Measurements from ENCODE around the gene MZT2A.

GRCh38 chr2:131488306-131489205, 3.6 kb downstream of the MZT2A start:
- TF ChIP-seq TAF1 (conservative IDR thresholded peaks at IDR 0.05) (no peak), CTCF (IDR thresholded peaks at IDR 0.05; ENCODE audit: low read depth, low read length, missing input control) (no peak), SP1 (IDR thresholded peaks at IDR 0.05) (no peak), YY1 (IDR thresholded peaks at IDR 0.05) (no peak), JUND (IDR thresholded peaks at IDR 0.05) (no peak), GABPA (IDR thresholded peaks at IDR 0.05 in 1 of 2, conservative IDR thresholded peaks at IDR 0.05 in 1 of 2) (no peak), REST (IDR thresholded peaks at IDR 0.05) (no peak), RAD21 (IDR thresholded peaks at IDR 0.05) (no peak), EGR1 (IDR thresholded peaks at IDR 0.05; ENCODE audit: low read depth in 2 of 2) (no peak), HNF4G (IDR thresholded peaks at IDR 0.05) (no peak), NR2F2 (IDR thresholded peaks at IDR 0.05) (no peak)
- TF ChIP-seq, protein P1, sequence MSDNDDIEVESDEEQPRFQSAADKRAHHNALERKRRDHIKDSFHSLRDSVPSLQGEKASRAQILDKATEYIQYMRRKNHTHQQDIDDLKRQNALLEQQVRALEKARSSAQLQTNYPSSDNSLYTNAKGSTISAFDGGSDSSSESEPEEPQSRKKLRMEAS (IDR thresholded peaks at IDR 0.05) = no peak
- TF ChIP-seq, protein P2, sequence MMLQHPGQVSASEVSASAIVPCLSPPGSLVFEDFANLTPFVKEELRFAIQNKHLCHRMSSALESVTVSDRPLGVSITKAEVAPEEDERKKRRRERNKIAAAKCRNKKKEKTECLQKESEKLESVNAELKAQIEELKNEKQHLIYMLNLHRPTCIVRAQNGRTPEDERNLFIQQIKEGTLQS (IDR thresholded peaks at IDR 0.05) = no peak
- TF ChIP-seq, protein P3, sequence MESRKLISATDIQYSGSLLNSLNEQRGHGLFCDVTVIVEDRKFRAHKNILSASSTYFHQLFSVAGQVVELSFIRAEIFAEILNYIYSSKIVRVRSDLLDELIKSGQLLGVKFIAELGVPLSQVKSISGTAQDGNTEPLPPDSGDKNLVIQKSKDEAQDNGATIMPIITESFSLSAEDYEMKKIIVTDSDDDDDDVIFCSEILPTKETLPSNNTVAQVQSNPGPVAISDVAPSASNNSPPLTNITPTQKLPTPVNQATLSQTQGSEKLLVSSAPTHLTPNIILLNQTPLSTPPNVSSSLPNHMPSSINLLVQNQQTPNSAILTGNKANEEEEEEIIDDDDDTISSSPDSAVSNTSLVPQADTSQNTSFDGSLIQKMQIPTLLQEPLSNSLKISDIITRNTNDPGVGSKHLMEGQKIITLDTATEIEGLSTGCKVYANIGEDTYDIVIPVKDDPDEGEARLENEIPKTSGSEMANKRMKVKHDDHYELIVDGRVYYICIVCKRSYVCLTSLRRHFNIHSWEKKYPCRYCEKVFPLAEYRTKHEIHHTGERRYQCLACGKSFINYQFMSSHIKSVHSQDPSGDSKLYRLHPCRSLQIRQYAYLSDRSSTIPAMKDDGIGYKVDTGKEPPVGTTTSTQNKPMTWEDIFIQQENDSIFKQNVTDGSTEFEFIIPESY (IDR thresholded peaks at IDR 0.05) = no peak

All from liver (tissue), 3 donors.